NCI-H2227 (cell line): ENCODE data around the gene GSTA5.
A peak's percentile ranks its signal among the peaks of the same experiment; 100 is the strongest.
"Not testable (repeated sequence)": the region's sequence is repeated elsewhere in the genome, so short reads cannot be mapped to it uniquely, and the experiment has no call there.

Experiments used
- DNase-seq: peaks from one replicate; lab custom pipeline; 2025; ENCODE audit not compliant: unreplicated experiment; lab: John Stamatoyannopoulos, UW

GSTA5 gene

GRCh38 chr6:52840763-52841585, at the start of gene GSTA5:
Gene GSTA5, minus strand, starts transcription at chr6:52840813.
- DNase-seq: no peak

- no peak for DNase-seq
These were observed 49.4 kb upstream of the GSTA5 start for GRCh38 chr6:52890018-52890417.

GRCh38 chr6:52887910-52888524, 47.4 kb upstream of the GSTA5 start:
- DNase-seq: no peak

GRCh38 chr6:52881996-52882841, 41.6 kb upstream of the GSTA5 start:
- DNase-seq: peak; percentile 66

GRCh38 chr6:52881662-52881995, 41.0 kb upstream of the GSTA5 start:
- no peak for DNase-seq

- DNase-seq: no peak
These were observed 37.2 kb upstream of the GSTA5 start for GRCh38 chr6:52877786-52878185.

GRCh38 chr6:52877168-52877567, 36.6 kb upstream of the GSTA5 start:
- DNase-seq: no peak

GRCh38 chr6:52876056-52876787, 35.6 kb upstream of the GSTA5 start:
- no peak for DNase-seq

- DNase-seq: no peak
These were observed 31.4 kb upstream of the GSTA5 start for GRCh38 chr6:52872031-52872430.

- DNase-seq: no peak
These were observed 31.0 kb upstream of the GSTA5 start for GRCh38 chr6:52871621-52872020.

- not testable (repeated sequence) for DNase-seq
These were observed 29.9 kb upstream of the GSTA5 start for GRCh38 chr6:52870335-52871091.

- DNase-seq: not testable (repeated sequence)
These were observed 28.3 kb upstream of the GSTA5 start for GRCh38 chr6:52868899-52869298.

GRCh38 chr6:52868240-52868639, 27.6 kb upstream of the GSTA5 start:
- DNase-seq: no peak

GRCh38 chr6:52861151-52861550, 20.5 kb upstream of the GSTA5 start:
- DNase-seq: peak; percentile 2

GRCh38 chr6:52858416-52858815, 17.8 kb upstream of the GSTA5 start:
- no peak for DNase-seq

GRCh38 chr6:52856137-52856536, 15.5 kb upstream of the GSTA5 start:
- DNase-seq: not testable (repeated sequence)

GRCh38 chr6:52849137-52849536, 8.5 kb upstream of the GSTA5 start:
- DNase-seq: no peak

- no peak for DNase-seq
These were observed 5.4 kb upstream of the GSTA5 start for GRCh38 chr6:52846002-52846401.

- DNase-seq: no peak
These were observed 3.0 kb upstream of the GSTA5 start for GRCh38 chr6:52843605-52844004.
